SH-SY5Y (cell line): ENCODE results near the gene MOV10L1.

Experiments used
- GATA2 ChIP-seq: IDR thresholded peaks from 2 replicates; pipeline ENCODE4 v1.6.1; 2011; ENCODE audit warnings: mild to moderate bottlenecking, low read depth, low read length
- GATA3 ChIP-seq: IDR thresholded peaks from 2 replicates; pipeline ENCODE4 v1.6.1; 2011; ENCODE audit warnings: low read depth, mild to moderate bottlenecking, low read length, moderate library complexity

GRCh38 chr22:50189184-50189848, 99.5 kb downstream of the MOV10L1 start:
- no peak for TF ChIP-seq GATA2
- TF ChIP-seq GATA3 = no peak
